Osteocyte (in vitro differentiated cells): Measurements from ENCODE around the gene ZSWIM4. TPM values are rescaled to one million over a fixed set of nuclear protein-coding genes. Genes with fewer than 3 reads are reported as not detected.
A peak's percentile ranks its signal among the peaks of the same experiment; 100 is the strongest.

Source experiments
- DNase-seq: peaks from one replicate; pipeline ENCODE4 v3.0.0; 2021; ENCODE audit warnings: mixed read lengths; ENCODE audit not compliant: unreplicated experiment; ENCODE audit errors: extremely low spot score
- H3K27ac Mint-ChIP-seq: one replicate; pipeline ENCODE4 v1.8.0; 2021; ENCODE audit warnings: mild to moderate bottlenecking, mixed read lengths; ENCODE audit not compliant: unreplicated experiment
- H3K27me3 Mint-ChIP-seq: one replicate; pipeline ENCODE4 v1.8.0; 2021; ENCODE audit warnings: mixed read lengths; ENCODE audit not compliant: unreplicated experiment
- H3K36me3 Mint-ChIP-seq: one replicate; pipeline ENCODE4 v1.8.0; 2021; ENCODE audit warnings: mixed read lengths; ENCODE audit not compliant: unreplicated experiment
- H3K4me1 Mint-ChIP-seq: one replicate; pipeline ENCODE4 v1.8.0; 2021; ENCODE audit warnings: mixed read lengths; ENCODE audit not compliant: unreplicated experiment
- H3K4me3 Mint-ChIP-seq: one replicate; pipeline ENCODE4 v1.8.0; 2021; ENCODE audit warnings: mild to moderate bottlenecking, moderate library complexity, mixed read lengths; ENCODE audit not compliant: unreplicated experiment
- H3K9me3 Mint-ChIP-seq: one replicate; pipeline ENCODE4 v1.8.0; 2021; ENCODE audit warnings: mixed read lengths; ENCODE audit not compliant: unreplicated experiment
- CTCF ChIP-seq: fragments of 200-600 bp; sonication (generic); IDR thresholded peaks from 2 replicates; pipeline ENCODE4 v1.5.0; 2021; ENCODE audit warnings: antibody characterized with exemption, mild to moderate bottlenecking, moderate library complexity
- total RNA-seq: library from RNA; stranded (reverse); gene quantifications from 2 replicates; pipeline ENCODE4 v1.2.1, GENCODE V29; 2021

Gene ZSWIM4
- total RNA-seq, 1 donor from 2014 or later = 15.1 TPM

- Mint-ChIP-seq H3K27ac (peak overlapping the region; percentile 100), H3K4me1 (peaks cover 61% of the 10 kb centered on the region)
- DNase-seq = peak; percentile 98
Measured at GRCh38 chr19:13846557-13847406, 51.5 kb downstream of the ZSWIM4 start.

GRCh38 chr19:13847407-13848339, 52.4 kb downstream of the ZSWIM4 start:
- peak; percentile 98 for DNase-seq
- Mint-ChIP-seq H3K9me3 (no peaks in the 10 kb centered on the region), H3K4me3 (peak overlapping the region; percentile 55)

More at GRCh38 chr19:13846557-13847406, 51.5 kb downstream of the ZSWIM4 start:
- Mint-ChIP-seq H3K4me3 (peak overlapping the region; percentile 55), H3K27me3 (no peaks in the 10 kb centered on the region), H3K36me3 (no peaks in the 10 kb centered on the region), H3K9me3 (no peaks in the 10 kb centered on the region)
- TF ChIP-seq CTCF = no peak

GRCh38 chr19:13848340-13848677, 53.1 kb downstream of the ZSWIM4 start:
- no peaks in the 10 kb centered on the region for H3K36me3 Mint-ChIP-seq
- H3K27ac Mint-ChIP-seq = peak overlapping the region; percentile 100
- H3K27me3 Mint-ChIP-seq = no peaks in the 10 kb centered on the region
- no peak for DNase-seq
- no peak for TF ChIP-seq CTCF
- H3K4me3 Mint-ChIP-seq = no peak overlapping the region
- H3K4me1 Mint-ChIP-seq = peaks cover 72% of the 10 kb centered on the region
- no peaks in the 10 kb centered on the region for H3K9me3 Mint-ChIP-seq

More at GRCh38 chr19:13847407-13848339, 52.4 kb downstream of the ZSWIM4 start:
- Mint-ChIP-seq H3K36me3 (no peaks in the 10 kb centered on the region), H3K4me1 (peaks cover 67% of the 10 kb centered on the region), H3K27me3 (no peaks in the 10 kb centered on the region), H3K27ac (peak overlapping the region; percentile 100)
- no peak for TF ChIP-seq CTCF

GRCh38 chr19:13848798-13849676, 53.8 kb downstream of the ZSWIM4 start:
- H3K27ac Mint-ChIP-seq = peak overlapping the region; percentile 100
- H3K27me3 Mint-ChIP-seq = no peaks in the 10 kb centered on the region
- no peak for TF ChIP-seq CTCF
- H3K9me3 Mint-ChIP-seq = no peaks in the 10 kb centered on the region
- no peak for DNase-seq
- no peaks in the 10 kb centered on the region for H3K36me3 Mint-ChIP-seq
- peaks cover 73% of the 10 kb centered on the region for H3K4me1 Mint-ChIP-seq
- H3K4me3 Mint-ChIP-seq = peak overlapping the region; percentile 11
